ENCODE results near the gene CCDC152. TPM values are rescaled to one million over a fixed set of nuclear protein-coding genes. Genes with fewer than 3 reads are reported as not detected.
"Not testable (repeated sequence)": the region's sequence is repeated elsewhere in the genome, so short reads cannot be mapped to it uniquely, and the experiment has no call there.

Gene CCDC152
- 0.45 TPM for total RNA-seq
- long read RNA-seq = 0 reads

GRCh38 chr5:42756606-42757601 lies at the start of gene CCDC152:
Gene CCDC152, plus strand, starts transcription at chr5:42756818. Its CDS starts 2,304 bp downstream, at chr5:42759122.
- no peak for DNase-seq (ENCODE audit: low spot score)

GRCh38 chr5:42715785-42716184 lies 40.8 kb upstream of the CCDC152 start:
- DNase-seq (ENCODE audit: low spot score) = no peak

- no peak for DNase-seq (ENCODE audit: low spot score)
Observed at GRCh38 chr5:42718591-42718990, 38.0 kb upstream of the CCDC152 start.

DNA sequence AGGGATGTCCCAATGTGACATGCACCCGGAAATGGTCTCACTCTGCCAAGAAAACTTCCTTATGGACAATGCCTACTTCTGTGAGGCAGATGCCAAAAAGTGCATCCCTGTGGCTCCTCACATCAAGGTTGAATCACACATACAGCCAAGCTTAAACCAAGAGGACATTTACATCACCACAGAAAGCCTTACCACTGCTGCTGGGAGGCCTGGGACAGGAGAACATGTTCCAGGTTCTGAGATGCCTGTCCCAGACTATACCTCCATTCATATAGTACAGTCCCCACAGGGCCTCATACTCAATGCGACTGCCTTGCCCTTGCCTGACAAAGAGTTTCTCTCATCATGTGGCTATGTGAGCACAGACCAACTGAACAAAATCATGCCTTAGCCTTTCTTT lies 37.6 kb upstream of the CCDC152 start:
- no peak for DNase-seq (ENCODE audit: low spot score)

GRCh38 chr5:42720251-42720650 lies 36.4 kb upstream of the CCDC152 start:
- no peak for DNase-seq (ENCODE audit: low spot score)

DNA sequence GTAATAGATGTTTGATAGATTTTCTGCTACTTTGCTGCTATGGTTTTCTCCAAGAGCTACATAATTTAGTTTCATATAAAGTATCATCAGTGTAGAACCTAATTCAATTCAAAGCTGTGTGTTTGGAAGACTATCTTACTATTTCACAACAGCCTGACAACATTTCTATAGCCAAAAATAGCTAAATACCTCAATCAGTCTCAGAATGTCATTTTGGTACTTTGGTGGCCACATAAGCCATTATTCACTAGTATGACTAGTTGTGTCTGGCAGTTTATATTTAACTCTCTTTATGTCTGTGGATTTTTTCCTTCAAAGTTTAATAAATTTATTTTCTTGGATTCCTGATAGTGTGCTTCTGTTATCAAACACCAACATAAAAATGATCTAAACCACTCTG lies 35.1 kb upstream of the CCDC152 start:
- DNase-seq (ENCODE audit: low spot score) = no peak

GRCh38 chr5:42734531-42735058 lies 22.0 kb upstream of the CCDC152 start:
- not testable (repeated sequence) for DNase-seq (ENCODE audit: low spot score)

GRCh38 chr5:42740920-42741319 lies 15.7 kb upstream of the CCDC152 start:
- DNase-seq (ENCODE audit: low spot score) = no peak

DNA sequence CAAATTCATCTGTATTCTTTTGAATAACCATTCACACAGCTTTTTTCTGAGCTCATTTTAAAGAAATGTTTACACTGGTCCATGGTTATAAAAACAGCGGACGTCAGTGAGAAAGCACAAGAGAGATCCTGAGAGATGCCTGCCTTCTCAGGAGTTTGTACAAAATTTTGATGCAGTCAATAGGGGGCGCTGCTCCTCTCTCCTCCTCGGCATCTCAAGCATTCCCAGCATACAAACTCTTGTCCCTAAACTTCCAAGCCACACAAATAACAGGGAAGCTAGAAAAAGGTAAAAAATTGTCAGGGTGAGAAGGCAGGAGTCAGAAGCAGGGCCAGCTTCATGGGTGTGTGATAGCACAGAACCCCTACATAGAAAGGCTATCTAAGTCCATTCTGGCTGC lies 11.2 kb upstream of the CCDC152 start:
- DNase-seq (ENCODE audit: low spot score) = no peak

DNA sequence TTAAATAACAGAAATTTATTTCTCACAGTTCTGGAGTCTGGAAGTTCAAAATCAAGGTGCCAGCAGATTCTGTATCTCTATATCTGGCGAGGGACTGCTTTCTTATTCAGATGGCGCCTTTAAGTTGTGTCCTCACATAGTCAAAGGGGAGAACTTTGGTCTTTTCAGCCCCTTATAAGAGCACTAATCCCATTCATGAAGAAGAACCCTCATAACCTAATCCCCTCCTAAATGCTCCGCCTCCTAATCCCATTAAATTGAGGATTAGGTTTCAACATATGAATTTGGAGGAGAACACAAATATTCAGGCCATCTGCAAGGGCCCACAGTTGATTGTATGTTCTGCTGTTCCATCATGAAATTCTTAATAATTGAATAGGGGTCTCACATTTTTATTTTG lies 10.8 kb upstream of the CCDC152 start:
- no peak for DNase-seq (ENCODE audit: low spot score)

DNA sequence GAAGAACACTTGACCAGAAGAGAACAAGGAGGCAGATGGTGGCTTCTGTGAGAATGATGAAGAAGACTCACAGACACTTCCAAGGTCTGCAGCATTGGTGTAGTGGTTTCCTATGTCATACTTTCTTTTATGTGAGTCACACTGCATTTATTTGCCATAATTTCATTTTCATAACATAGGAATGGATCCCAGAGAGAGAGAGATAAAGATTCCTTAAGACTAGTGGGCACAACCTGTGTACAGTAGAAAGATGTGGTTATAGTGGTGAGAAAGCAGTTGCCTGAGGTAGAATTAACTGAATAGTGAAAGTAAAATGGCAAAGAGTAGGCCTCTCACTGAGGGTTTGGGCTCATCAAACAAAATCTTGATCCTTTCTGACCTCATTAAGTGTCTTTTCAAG lies 7.6 kb upstream of the CCDC152 start:
- no peak for DNase-seq (ENCODE audit: low spot score)

GRCh38 chr5:42750507-42750906 lies 6.1 kb upstream of the CCDC152 start:
- DNase-seq (ENCODE audit: low spot score) = no peak

GRCh38 chr5:42751044-42751443 lies 5.6 kb upstream of the CCDC152 start:
- no peak for DNase-seq (ENCODE audit: low spot score)

DNA sequence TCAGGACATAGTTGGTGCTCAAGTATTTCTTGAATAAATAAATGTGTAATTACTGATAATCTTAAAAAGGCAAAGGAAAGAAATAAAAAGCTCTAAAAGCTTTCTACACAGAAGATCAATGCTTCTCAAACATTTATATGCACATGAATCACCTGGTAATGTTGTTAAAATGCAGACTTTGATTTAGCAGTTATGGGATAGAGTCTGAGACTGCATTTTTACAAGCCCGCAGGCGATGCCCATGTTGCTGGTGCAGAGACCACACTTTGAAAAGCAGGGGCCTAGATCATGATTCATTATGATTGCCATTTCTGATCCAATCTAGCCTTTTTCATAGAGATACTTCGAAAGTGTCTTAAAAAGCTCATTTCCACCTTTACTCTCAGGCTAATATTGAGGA lies 3.5 kb upstream of the CCDC152 start:
- DNase-seq (ENCODE audit: low spot score) = no peak

GRCh38 chr5:42759456-42759855 lies 2.8 kb downstream of the CCDC152 start:
- no peak for DNase-seq (ENCODE audit: low spot score)

- no peak for DNase-seq (ENCODE audit: low spot score)
Observed at GRCh38 chr5:42760426-42760825, 3.8 kb downstream of the CCDC152 start.

GRCh38 chr5:42761791-42762190 lies 5.2 kb downstream of the CCDC152 start:
- DNase-seq (ENCODE audit: low spot score) = no peak

- no peak for DNase-seq (ENCODE audit: low spot score)
Observed at GRCh38 chr5:42767491-42768105, 11.0 kb downstream of the CCDC152 start.

GRCh38 chr5:42768106-42768504 lies 11.5 kb downstream of the CCDC152 start:
- no peak for DNase-seq (ENCODE audit: low spot score)

DNA sequence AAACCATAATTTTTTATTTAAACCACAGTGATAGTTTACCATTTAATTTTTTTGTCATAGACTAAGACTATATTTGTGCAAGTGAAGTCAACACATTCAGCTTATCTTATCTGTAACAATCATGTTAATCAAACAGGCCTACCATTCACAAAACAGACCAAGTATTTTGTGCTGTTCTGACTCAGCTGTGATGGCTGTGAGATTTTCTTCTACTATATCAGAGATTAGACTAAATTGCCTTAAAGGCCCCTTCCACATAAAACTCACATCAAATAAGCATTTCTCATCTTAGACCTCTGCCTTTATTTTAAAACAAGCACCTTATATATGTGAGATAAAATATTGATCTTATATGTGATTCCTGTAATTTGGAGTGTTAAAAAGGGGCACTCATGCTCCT lies 13.4 kb downstream of the CCDC152 start:
- no peak for DNase-seq (ENCODE audit: low spot score)

DNA sequence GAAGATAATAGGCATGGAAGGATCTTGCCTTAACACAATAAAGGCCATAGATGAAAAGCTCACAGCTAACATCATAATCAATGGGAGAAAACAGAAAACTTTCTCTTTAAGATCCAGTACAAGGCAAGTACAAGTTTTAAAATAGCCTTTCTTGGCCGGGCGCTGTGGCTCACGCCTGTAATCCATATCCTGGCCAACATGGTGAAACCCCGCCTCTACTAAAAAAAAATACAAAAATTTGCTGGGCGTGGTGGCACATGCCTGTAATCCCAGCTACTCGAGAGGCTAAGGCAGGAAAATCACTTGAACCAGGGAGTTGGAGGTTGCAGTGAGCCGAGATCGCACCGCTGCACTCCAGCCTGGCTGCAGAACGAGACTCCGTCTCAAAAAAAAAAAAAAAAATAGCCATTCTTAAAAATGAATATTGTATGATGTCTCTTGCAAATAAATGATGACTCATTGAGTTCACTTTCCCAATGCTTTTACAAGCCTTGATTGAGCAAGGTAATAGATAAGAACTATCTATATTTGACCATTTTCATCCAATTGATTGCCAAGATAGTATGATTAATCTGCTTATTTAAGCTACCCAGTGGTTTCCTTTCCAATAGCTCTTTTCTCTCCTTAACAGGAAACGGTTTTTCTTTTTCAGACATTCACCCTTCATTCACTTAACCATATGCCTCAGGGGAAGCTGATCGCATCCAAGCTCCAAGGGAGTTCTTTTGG lies 15.8 kb downstream of the CCDC152 start:
- no peak for DNase-seq (ENCODE audit: low spot score)

GRCh38 chr5:42779083-42779482 lies 22.5 kb downstream of the CCDC152 start:
- DNase-seq (ENCODE audit: low spot score) = no peak

Measured in mesenteric fat pad (tissue), 1 donor.